A673 (cell line): ENCODE data around the gene KIAA1191. TPM values are rescaled to one million over a fixed set of nuclear protein-coding genes. Genes with fewer than 3 reads are reported as not detected.
"Not testable (repeated sequence)": the region's sequence is repeated elsewhere in the genome, so short reads cannot be mapped to it uniquely, and the experiment has no call there.

Source experiments
- BruUV-seq: library from RNA; stranded (reverse); fragments of 400-500 nt; replicated peaks from 2 replicates; lab custom pipeline; 2021; lab: Mats Ljungman, UMichigan
- CTCF ChIA-PET: fragments of 300-600 bp; sonication (Branson Sonifier 250); formaldehyde crosslinking; loops from one replicate; lab custom pipeline; 2022; ENCODE audit warnings: antibody characterized with exemption; lab: Charles Lee
- POLR2A ChIA-PET: fragments of 300-600 bp; sonication (Branson Sonifier 250); formaldehyde crosslinking; loops from one replicate; lab custom pipeline; 2022; ENCODE audit warnings: antibody characterized with exemption; ENCODE audit not compliant: low non-redundant PET; lab: Charles Lee
- DNase-seq: peaks from one replicate; pipeline ENCODE4 v3.0.0-alpha.2; 2015; ENCODE audit warnings: low spot score
- H3K27ac ChIP-seq: fragments of 200-600 bp; sonication (generic); 2 replicates; pipeline ENCODE4 v1.5.1; 2016; ENCODE audit warnings: mixed run types, low read depth, mild to moderate bottlenecking, mixed read lengths, antibody characterized with exemption, low read length; ENCODE audit not compliant: poor library complexity, severe bottlenecking
- H3K27me3 ChIP-seq: fragments of 200-600 bp; sonication (generic); replicated peaks from 2 replicates; pipeline ENCODE4 v1.6.1; 2017; ENCODE audit warnings: mixed run types, low read depth, mild to moderate bottlenecking, mixed read lengths, antibody characterized with exemption, low read length; ENCODE audit not compliant: insufficient read depth, poor library complexity
- H3K36me3 ChIP-seq: fragments of 200-600 bp; sonication (generic); 2 replicates; pipeline ENCODE4 v1.6.1; 2016; ENCODE audit warnings: mixed run types, mild to moderate bottlenecking, mixed read lengths, antibody characterized with exemption, low read length; ENCODE audit not compliant: insufficient read depth, poor library complexity, severe bottlenecking
- H3K4me1 ChIP-seq: fragments of 200-600 bp; sonication (generic); 2 replicates; pipeline ENCODE4 v1.6.1; 2017; ENCODE audit warnings: mixed run types, mild to moderate bottlenecking, mixed read lengths, antibody characterized with exemption, low read length; ENCODE audit not compliant: insufficient read depth, poor library complexity, severe bottlenecking
- H3K4me3 ChIP-seq: fragments of 200-600 bp; sonication (generic); 2 replicates; pipeline ENCODE4 v1.5.1; 2016; ENCODE audit warnings: low read depth, mixed run types, mild to moderate bottlenecking, mixed read lengths, low read length; ENCODE audit not compliant: poor library complexity, severe bottlenecking
- H3K9me3 ChIP-seq: fragments of 200-600 bp; sonication (generic); 2 replicates; pipeline ENCODE4 v1.6.1; 2016; ENCODE audit warnings: mixed run types, low read depth, mild to moderate bottlenecking, mixed read lengths, antibody characterized with exemption, low read length; ENCODE audit not compliant: poor library complexity, severe bottlenecking
- EZH2 ChIP-seq: fragments of 200-600 bp; sonication (generic); IDR thresholded peaks from 2 replicates; pipeline ENCODE4 v1.6.1; 2017; ENCODE audit warnings: borderline replicate concordance, low read depth, mild to moderate bottlenecking, mixed read lengths, antibody characterized with exemption, low read length; ENCODE audit not compliant: poor library complexity, severe bottlenecking
- intact Hi-C: fragments of 100-400 bp; cut with micrococcal nuclease; formaldehyde crosslinking; loops from one replicate; pipeline ENCODE4 v1.10.0; 2022; ENCODE audit not compliant: unreplicated experiment
- total RNA-seq: library from RNA; stranded (reverse); gene quantifications from 2 replicates; pipeline ENCODE4 v1.2.3, GENCODE V29; 2021
- TF ChIP-seq, protein P1 (sequence below): fragments of 300-800, 200-600 bp; sonication (generic); conservative IDR thresholded peaks from 2 replicates; pipeline ENCODE4 v1.5.1; 2017; ENCODE audit warnings: low read depth, mild to moderate bottlenecking, antibody characterized with exemption, low read length, moderate library complexity, mixed read lengths

KIAA1191 gene
- total RNA-seq, 1 experiment from 2014 or later, result 99.3 TPM

DNA sequence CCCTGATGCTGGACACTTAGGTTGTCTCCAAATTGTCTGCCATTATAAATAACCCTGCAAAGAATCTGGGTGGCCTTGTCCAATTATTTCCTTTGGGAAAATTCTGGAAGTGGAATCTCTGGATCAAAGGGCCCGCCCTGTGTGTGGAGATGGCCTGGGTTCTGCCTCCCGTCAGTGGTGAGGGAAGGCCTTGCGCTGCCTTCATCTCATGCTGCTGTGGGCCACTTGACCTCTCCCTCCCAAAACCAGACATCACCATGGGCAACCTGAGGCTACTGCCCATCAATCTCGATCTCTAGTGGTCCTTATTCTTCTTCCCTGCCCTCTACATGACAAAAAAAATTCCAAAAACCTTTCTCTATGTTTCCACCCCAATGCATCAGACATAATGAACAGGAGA is 48.2 kb upstream of the KIAA1191 start:
- intact Hi-C loops, result no loop called here
- no peak overlapping the region for H3K4me3 ChIP-seq
- H3K36me3 ChIP-seq, result no peaks in the 10 kb centered on the region
- no peaks in the 10 kb centered on the region for H3K27me3 ChIP-seq
- no TSS peak for BruUV-seq
- ChIA-PET POLR2A (no interaction called here), CTCF (no interaction called here)
- no peaks in the 10 kb centered on the region for H3K4me1 ChIP-seq
- DNase-seq, result no peak
- H3K27ac ChIP-seq, result no peak overlapping the region
- TF ChIP-seq EZH2, result no peak
- TF ChIP-seq, protein P1, sequence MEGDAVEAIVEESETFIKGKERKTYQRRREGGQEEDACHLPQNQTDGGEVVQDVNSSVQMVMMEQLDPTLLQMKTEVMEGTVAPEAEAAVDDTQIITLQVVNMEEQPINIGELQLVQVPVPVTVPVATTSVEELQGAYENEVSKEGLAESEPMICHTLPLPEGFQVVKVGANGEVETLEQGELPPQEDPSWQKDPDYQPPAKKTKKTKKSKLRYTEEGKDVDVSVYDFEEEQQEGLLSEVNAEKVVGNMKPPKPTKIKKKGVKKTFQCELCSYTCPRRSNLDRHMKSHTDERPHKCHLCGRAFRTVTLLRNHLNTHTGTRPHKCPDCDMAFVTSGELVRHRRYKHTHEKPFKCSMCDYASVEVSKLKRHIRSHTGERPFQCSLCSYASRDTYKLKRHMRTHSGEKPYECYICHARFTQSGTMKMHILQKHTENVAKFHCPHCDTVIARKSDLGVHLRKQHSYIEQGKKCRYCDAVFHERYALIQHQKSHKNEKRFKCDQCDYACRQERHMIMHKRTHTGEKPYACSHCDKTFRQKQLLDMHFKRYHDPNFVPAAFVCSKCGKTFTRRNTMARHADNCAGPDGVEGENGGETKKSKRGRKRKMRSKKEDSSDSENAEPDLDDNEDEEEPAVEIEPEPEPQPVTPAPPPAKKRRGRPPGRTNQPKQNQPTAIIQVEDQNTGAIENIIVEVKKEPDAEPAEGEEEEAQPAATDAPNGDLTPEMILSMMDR, result no peak
- no peaks in the 10 kb centered on the region for H3K9me3 ChIP-seq

DNA sequence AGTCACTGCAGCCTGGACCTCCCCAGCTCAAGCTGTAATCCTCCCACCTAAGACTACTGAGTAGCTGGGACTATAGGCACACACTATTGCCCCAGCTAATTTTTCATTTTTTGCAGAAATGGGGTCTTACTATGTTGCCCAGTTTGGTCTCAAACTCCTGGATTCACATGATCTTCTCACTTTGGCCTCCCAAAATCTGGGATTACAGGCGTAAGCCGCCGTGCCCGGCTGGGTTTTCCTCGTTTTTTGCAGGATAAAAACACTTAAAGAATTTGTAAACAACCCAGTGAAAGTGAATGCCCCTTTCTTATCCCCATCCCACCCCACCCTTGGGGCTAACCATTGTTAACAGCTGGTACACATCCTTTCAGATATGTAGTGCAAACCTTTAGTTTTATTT is 47.0 kb upstream of the KIAA1191 start:
- POLR2A ChIA-PET, result no interaction called here
- CTCF ChIA-PET, result no interaction called here
- H3K27me3 ChIP-seq, result no peaks in the 10 kb centered on the region
- H3K4me1 ChIP-seq, result no peaks in the 10 kb centered on the region
- H3K4me3 ChIP-seq, result no peak overlapping the region
- intact Hi-C loops, result no loop called here
- no peaks in the 10 kb centered on the region for H3K9me3 ChIP-seq
- no peaks in the 10 kb centered on the region for H3K36me3 ChIP-seq
- TF ChIP-seq EZH2, result no peak
- TF ChIP-seq, protein P1, result no peak
- DNase-seq, result no peak
- H3K27ac ChIP-seq, result no peak overlapping the region
- BruUV-seq, result no TSS peak

DNA sequence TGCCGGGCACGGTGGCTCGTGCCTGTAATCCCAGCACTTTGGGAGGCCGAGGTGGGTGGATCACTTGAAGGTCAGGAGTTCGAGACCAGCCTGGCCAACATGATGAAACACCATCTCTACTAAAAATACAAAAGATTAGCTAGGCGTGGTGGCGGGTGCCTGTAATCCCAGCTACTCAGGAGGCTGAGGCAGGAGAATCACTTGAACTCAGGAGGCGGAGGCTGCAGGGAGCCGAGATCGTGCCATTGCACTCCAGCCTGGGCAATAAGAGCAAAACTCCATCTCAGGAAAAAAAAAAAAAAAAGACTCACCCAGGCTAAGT is 46.6 kb upstream of the KIAA1191 start:
- H3K4me1 ChIP-seq, H3K27ac ChIP-seq, H3K4me3 ChIP-seq, POLR2A ChIA-PET, H3K36me3 ChIP-seq, BruUV-seq, DNase-seq, CTCF ChIA-PET, H3K27me3 ChIP-seq, intact Hi-C loops, H3K9me3 ChIP-seq: not testable (repeated sequence)

DNA sequence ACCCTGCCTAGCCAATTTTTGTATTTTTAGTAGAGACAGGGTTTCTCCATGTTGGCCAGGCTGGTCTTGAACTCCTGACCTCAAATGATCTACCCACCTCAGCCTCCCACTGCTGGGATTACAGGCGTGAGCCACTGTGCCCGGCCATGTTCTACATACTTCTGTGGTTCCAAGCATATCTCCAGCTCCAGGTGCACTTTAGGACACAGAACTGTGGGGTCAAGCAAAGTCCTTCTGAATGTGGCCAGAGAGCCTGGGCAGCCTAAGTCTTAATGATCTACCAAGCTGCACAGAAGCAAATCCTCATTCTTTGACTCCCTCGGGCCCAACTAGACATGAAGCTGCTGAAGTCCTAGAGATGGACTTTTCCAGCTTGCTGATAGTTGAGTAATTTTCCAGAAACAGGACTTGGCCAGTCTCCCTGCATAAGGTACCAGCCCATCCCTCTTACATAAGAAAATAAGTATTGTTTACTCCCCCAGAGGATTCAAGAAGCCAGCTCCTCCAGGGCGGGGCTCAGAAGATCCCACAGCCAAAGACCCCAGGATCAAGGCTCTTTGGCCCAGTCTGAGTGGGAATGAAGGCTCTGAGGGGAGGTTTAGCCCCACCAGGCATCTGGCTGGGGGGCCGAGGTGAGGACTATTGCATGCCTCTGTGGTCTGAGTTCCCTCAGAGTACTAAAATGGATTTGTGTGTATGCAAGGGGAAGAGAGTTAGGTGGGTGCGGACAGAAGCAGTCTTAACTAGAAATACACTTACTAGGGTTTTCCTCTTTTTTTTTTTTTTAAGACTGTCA is 46.1 kb upstream of the KIAA1191 start:
- Histone ChIP-seq H3K4me3 (no peak overlapping the region), H3K4me1 (no peaks in the 10 kb centered on the region), H3K27ac (no peak overlapping the region), H3K36me3 (no peaks in the 10 kb centered on the region), H3K9me3 (no peaks in the 10 kb centered on the region), H3K27me3 (no peaks in the 10 kb centered on the region)
- CTCF ChIA-PET, result no interaction called here
- no peak for DNase-seq
- intact Hi-C loops, result no loop called here
- POLR2A ChIA-PET, result no interaction called here
- TF ChIP-seq EZH2, result no peak
- TF ChIP-seq, protein P1, result no peak
- BruUV-seq, result no TSS peak
